ENCODE data around the gene GABBR2.

The GABBR2 gene

DNA sequence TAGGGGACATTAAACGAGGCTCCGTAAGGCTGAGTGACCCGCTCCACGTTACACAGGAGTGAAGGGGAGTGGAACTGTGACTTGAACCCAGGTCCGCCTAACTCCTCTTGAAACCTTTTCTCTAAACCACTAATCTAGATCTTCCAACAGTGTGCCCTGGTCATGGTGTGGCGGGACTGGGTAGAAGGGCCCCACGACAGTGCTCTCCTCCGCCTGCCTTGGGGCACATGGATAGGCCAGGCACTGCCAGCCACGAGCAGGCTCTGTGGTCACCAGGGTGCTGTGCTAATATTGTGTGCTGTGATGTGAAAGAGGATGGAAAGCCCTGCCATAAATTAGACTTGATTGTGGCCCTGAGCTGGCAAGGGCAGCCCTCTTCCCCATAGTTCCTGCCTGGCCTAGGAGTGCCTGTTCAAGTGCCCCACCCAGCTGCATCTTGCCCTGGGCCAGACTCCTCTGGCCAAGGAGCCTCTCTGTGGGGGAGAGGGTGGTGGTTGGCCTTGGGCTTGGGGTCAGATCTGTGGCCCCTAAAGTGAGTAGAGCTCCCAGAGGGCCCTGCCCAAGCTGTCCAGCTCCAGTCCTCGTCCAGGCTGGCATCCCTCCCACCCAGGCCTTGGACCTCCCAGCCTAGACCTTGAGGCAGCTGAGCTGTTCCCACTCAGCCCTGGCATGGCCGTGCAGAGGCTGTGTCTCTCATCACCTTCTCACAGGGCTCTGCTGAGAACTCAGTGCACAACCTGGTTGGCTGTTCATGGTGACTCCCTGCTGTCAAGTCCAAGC lies 385.5 kb downstream of the GABBR2 start:
- no peak for DNase-seq (ENCODE audit: low read depth in 2 of 2)

DNA sequence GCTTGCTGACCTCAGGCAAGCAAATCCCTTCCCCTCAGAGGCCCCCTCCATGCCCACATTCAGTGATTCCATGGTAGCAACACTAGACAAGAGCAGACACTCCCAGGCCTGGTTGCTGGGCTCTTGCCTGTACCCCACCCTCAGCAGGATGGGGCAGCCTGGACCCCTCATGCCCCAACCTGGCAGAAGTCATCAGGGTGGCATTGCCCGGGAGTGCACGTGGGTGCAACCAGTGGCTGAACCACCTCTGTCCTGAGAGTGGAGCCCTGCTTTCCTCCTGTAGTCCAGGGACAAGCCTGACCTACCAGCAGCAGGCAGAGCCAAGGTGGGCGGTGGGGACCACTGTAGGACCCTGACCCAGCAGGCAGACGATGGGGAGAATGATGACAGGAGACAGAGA lies 387.5 kb downstream of the GABBR2 start:
- no peak for DNase-seq (ENCODE audit: low read depth in 2 of 2)

DNA sequence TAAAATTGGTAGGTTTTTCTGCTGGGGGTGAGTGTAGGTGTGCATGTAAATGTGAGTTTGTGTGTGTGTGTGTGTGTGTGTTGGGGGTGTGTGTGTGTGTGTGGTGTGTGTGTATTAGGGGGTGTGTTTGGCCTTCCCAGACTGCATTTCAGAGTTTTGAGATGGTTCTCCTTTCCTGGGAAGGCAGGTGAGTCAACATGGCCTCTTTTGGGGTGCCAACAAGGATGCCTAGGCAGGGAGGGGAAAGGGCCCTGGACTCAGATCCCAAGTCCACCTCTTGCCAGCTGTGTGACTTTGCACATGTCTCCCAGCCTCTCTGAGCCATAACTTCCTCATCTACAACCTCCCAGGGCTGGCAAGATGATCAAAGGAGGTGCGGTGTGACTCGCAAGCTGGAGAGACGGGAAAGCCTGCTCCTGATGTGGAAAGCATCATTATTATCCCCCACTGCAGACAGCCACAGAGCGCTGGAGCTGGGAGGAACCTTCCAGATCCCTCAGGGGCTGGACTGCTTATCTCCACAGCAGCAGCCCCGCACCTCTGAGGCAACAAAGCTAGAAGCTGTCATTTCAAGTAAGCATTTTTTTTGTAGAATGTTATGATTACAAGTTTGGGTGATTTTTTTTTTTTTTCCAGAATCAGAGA lies 389.8 kb downstream of the GABBR2 start:
- no peak for DNase-seq (ENCODE audit: low read depth in 2 of 2)

DNA sequence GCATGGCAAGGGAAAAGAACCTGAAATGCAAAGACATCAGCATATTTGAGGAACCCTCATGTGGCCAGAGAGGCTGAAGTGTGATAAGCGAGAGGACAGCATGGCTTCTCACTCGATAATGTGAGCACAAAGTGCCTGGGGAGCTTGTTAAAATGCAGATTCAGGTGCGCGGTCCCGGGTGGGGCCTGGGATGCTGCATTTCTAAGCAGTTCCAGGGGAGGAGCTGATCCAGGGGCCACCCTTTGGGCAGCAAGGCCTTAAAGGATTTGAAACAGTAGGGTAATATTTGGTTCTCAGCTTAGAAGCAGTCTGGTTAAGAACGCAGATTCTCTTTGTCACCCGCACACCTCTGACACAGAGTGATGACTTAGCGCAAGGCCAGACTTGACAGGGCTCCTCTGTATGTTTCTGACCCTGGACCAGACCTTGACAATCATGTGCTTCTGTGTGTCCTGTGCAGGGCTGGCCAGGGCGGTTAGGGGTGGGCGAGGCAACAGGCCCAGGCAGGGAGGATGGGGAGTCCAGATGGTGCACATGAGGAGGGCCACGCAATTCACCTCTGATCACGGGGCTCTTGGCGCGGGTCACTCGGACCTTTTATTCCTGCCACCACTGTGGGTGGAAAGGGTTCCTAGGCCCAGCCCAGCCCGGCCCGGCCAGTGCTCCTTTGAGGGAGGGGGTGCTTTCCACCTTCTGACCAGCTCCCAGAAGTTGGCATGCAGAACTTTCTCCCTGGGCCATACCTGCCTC lies 390.5 kb downstream of the GABBR2 start:
- no peak for DNase-seq (ENCODE audit: low read depth in 2 of 2)

DNA sequence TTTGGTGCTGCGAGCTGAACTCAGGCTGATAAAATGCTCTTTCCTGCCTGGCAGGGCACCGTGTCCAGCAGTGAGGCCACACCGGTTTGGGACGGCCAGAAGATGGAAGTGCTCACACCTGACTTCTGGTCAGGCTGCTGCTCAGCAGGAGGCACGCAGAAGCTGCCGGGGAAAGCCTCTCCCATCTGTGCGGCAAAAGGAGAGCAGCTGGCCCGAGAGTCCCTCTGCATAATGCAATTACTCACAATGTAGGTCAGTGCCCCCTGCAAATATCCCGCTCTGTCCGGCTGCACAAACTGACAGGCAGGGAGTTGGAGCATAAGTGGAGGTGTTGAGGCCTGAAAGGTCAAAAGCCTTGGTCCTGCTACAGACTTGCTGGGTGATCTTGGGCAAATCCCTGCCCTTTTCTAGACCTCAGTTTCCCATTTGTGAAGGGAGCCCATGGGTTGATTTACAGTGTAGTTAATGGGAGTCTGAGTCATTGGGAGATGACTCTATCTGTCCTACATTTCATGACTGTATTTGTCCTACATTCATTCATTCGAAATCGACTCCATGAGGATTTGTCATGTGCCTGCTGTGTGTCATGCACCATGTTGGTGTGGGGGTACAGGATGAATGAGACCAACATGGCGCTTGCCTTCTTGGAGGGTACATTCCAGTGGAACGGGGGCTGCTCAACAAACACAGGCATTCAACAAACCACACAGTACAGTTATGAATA lies 391.4 kb downstream of the GABBR2 start:
- no peak for DNase-seq (ENCODE audit: low read depth in 2 of 2)

DNA sequence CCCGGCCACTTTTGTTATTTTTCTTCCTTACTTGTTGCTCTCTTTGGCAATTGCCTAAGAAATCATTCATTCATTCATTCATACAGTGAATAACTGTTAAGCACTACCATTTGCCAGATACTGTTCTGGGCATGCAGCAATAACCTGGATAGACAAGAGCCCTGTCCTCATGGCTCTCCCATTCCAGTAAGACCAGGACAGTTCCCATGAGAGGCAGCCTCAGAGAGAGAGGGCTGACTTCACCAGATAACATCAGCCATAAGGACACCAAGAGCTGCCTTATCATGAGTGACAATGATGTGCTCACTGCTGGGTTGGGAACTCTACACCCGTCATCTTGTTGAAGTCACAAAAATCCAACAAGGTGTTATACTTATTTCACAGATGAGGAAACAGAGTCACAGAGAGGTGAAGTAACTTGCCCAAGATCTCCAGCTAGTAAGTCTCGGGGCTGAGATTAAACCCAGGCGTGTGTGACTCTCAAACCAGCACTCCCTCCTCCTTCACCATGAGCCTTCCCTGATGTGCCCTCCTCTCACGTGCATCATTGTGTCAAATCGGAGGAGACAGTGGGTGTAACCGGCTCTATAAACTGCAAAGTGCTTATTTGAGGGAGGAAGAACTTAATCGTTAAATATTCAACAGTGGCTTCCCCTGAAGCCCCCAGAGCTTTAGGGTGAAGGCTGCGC lies 392.1 kb downstream of the GABBR2 start:
- DNase-seq (ENCODE audit: low read depth in 2 of 2), result no peak

DNA sequence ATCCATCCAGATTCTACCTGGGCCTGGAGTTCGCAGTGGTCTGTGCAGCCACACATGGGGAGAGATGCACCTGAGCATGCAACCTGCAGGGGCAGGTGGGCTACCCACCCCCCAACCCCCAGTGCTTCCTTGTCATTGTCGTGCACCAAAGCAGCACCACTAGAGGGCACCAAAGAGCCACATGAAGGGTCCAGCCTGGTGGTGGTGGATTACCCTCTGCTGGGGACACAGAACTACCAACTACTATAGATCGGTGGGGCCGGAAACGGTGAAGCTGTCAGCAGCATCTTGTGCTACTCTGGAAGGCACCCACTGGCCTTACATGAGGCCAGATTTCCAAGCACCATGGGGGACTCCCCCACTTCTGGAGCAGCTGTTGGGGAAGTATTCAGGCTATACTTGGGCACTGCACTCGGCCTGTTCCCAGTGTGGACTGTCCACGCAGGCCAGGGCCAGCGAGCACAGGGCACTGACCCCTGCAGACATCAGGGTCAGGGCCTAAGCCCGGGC lies 393.1 kb downstream of the GABBR2 start:
- peak; percentile 32 to 51 for DNase-seq (ENCODE audit: low read depth in 2 of 2)

DNA sequence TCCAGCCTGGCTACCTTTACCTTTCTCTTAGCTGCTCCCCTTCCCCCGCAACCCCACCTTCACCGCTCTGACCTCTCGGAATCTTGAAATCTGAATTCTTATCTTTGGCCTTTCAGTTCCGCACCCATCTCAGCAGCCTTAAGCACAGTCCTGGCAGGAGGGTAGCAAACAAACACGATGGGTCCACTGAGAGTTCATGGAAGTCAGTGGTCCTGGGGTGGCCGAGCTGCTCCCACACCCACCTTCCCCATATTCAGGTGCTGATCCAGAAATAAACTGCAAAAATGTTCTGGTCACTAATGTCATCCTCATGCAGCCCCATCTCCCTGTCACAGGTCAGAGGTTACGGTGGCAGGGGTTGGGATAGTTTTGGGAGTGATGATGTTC lies 393.7 kb downstream of the GABBR2 start:
- DNase-seq (ENCODE audit: low read depth in 2 of 2), result no peak

DNA sequence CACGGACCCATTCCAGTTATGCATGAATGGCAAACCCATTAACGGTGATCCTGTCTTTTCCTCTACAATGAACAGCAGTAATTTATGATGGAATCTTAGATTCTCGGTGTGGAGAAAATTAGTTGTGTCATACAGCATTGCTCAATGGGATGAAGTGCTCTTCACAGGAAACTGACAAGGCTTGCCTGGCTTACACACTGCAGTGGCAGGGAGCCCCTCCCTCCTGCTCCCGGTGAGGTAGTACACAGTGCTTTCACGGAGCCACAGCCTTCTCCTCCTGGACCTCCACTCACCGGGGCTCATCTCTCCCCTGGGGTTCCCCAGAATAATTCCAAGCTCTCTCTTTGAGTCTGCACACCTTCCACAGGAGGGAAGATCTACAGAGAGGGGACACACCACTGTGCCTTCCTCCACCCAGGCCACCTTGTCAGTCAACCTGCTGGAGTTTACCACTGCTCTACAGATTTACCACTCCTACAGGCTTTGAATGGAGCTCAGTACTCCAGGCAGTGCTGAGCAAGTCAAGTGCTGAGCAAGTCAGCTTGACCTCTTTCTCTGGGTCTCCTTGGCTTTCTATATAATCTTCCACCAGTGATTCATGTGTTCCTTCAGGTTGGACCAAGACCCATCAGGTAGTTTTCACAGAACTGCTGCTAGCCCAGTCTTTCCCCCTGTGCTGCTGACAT lies 394.2 kb downstream of the GABBR2 start:
- no peak for DNase-seq (ENCODE audit: low read depth in 2 of 2)

DNA sequence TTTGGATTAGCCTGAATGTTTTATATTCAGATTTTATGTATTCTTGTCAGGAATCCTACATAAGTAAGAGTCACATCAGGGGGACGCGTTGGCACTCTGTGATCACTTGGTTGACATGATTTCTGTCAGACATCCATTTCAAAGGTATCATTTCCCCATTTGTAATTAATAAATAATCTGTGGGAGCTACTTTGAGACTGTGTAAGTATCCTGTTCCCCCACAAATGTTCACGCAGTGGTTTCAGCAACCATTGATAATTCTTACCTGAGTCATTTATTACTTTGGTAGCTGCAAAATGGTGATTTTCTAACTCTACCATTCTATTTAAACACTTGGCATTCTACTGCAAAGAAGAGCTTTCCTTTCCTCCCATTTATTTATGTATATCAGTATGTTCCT lies 396.4 kb downstream of the GABBR2 start:
- no peak for DNase-seq (ENCODE audit: low read depth in 2 of 2)

DNA sequence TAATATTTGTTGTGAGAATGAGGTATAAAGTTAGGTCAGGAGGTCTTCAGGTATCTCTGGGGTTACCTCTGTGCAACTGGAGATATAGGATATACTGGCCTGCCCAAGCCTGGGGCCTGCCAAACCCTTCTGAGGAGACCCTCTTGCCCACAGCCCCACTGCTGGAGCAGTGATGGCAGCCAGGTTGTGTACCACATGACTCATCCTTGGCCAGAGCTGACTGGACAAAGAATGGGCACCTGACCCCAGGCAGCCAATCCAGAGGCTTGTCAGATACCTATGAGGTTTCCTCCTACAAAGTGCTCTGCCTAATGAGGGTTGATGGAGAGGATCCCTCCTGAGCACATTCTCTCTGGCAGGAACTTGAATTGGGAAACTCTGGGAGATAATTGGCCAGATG lies 397.2 kb downstream of the GABBR2 start:
- no peak for DNase-seq (ENCODE audit: low read depth in 2 of 2)

DNA sequence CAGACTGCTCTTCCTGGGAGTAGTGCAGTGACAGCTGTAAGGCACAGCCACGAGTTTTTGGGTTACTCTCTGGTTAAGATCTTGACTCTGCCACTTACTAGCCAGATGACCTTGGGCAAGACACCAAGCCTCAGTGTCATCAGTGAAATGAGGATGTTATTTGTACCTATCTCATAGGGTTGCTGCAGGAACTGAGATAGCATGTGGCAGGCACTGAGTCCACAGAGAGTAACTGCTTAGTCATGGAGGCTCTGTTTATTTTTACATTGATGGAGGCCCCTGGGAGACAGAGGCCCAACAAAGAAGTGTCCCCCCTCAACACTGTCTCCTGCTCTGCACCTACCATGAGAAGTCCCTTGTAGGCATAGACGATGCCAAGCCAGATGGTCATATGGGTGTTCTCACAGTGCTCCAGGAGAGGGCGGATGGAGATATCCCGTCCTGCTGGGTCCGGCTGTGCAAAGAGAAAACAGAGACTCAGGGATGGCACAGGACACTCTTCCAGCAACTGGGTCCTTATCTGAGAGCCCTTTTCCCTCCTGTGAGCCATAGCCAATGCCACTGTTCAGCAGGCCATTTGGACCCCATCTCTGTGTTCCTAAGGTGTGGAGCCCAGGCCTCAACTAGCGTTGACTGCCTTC lies 397.9 kb downstream of the GABBR2 start:
- DNase-seq (ENCODE audit: low read depth in 2 of 2), result no peak

DNA sequence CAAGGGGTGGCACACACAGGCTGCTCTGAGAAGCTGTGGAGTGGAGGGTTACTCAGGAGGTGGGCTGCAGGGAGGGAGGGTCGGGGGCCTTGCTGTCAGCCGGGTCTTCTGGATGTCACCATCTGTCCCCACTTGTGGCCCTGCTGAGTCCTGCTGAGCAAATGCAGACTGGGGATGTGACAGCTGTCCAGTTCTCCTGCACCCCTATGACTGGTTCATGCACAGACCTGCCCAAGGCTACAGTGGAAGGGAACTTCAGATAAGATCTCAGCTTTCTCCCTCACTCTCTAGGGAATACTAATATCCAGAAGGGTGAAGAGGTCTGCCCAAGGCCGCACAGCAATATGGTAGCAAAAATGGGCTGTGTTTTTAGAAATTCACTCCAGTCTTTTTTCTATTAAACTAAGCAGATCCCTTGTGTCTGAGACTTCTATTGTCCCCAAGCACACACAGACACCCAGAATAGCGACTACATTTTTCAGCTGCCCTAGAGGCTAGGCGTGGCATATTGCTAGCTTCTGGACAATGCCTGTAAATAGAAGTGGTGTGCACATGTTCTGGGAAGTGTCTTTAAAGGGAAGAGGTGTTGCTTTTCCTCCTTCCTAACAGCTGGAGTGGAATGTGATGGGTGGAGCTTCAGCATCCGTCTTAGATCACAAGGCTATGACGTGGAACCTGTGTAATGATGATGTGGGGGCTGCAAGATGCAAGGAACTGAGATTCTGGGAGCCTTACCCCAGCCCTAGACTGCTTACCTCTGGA lies 402.2 kb downstream of the GABBR2 start:
- no peak for DNase-seq (ENCODE audit: low read depth in 2 of 2)

DNA sequence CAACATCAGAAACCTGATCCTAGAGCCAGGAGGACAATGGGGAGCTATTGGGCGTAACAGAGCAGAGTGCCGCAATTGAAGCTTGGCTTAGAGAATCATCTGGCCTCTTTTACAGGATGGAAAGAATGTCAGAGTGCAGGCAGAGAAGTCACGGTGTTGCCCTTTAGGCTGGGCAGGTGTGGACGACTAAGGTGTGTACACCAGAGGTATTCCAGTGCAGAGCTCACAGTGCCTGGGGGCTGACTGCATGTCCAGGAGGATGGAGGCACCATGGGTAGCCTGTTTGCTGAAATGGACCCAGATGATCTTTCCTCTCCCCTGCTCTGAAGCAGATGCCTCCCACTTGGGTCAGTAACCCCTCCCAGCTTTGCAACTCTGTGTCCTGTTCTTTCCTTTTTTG lies 404.4 kb downstream of the GABBR2 start:
- DNase-seq (ENCODE audit: low read depth in 2 of 2), result no peak

DNA sequence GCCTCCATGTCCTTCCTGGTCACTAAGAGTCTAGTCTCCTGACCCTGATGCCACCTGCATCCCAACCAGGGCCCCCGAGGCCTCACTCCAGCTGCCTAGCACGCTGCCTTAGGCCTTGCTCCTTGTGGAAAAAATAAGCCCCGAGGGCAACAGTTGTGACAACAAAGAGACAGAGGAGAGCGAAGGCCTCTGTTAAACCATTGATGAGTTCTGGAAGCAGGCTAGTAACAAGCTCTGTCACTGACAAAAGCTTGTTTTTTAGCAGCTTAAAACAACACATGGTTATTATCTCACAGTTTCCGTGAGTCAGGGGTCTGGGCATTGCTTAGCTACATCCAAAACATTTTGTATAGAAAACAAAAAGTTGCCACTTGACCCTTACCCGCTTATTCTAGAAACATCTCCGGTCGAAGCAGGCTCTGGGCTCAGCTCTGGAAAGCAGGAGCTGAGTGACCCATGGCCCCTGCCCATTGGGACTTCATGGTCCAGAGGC lies 405.1 kb downstream of the GABBR2 start:
- no peak for DNase-seq (ENCODE audit: low read depth in 2 of 2)

DNA sequence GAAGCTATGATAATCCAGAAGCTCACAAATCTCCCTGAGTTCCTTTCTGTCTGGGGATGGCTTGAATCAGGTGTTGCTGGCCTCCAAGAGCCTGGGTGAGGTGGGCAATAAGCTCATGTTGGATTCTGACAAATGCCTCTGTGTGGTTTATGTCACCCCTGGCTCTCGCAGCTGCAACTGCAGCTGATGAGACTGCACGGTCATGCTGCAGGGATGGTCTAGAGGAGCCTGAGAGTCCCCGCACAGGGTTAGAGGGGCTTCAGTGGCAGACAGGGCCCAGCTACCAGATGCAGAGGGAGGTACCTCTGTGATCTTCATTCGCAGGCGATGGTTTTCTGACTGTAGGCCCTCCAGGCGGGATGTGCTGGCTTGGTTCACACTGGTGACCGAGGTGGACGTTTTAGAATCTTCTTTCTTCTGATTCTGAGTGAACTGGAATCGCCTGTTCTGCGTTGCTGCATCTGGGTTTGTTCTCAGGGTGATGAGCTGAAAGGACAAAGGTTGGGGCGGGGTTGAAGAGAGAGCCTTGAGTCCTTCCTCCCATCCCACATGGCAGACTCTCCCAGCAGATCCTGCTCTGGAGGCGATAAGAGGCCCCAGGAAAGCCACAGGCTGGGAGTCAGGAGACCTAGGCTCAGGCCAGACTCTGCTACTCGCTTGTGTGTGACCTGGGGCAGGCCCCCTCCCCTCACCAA lies 405.6 kb downstream of the GABBR2 start:
- DNase-seq (ENCODE audit: low read depth in 2 of 2), result no peak

DNA sequence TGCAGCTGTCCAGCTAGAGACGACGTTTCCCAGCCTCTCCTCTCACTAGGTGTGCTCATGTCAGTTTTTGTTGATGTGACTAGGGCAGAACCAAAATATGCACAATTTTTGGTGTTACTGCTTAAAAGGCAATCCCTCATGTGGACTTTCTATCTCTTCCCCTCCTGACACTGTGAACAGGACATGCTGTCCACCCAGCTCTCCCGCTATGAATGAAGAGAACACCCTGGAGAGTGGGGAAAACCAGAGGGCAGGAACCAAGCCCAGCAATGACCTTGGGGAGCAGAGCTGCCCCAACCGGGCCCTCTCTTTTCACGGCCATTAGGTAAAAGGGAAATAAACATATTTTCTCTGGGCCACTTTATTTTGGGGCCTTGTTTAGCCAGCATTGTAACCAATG lies 406.6 kb downstream of the GABBR2 start:
- DNase-seq (ENCODE audit: low read depth in 2 of 2), result no peak

DNA sequence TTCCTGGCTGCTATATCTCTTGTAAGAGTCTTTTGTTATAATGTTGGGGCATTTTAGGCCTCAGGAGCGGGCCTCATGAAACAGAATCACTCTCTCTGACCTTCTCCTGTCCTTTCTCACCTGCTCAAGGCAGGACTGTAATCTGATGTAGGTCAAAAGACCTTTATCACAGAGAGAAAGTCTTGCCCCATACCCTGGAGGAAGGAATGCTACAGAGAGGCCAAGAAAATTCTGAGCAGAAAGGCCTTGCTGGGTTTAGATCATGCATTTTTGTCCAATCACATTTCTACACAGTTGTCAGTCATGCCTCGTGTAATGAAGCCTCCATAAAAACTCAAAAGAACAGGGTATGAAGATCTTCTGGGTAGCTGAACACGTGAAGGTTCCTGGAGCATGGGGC lies 408.1 kb downstream of the GABBR2 start:
- DNase-seq (ENCODE audit: low read depth in 2 of 2), result no peak

DNA sequence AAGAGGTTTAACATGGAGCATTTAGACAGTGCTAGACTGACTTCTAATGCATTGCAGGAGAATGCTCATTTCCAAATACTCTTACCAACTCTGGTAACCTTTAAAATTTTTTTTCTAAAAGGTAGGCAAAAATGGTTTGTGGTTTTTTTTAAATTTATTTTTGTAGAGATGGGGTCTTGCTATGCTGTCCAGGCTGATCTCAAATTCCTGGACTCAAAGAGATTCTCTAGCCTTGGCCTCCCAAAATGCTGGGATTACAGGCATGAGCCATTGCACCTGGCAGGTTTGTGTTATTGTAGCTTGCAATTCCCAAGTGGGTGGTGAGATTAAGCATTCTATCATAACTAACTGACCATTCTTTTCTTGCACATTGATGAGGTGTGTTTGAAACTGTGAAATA lies 410.3 kb downstream of the GABBR2 start:
- DNase-seq (ENCODE audit: low read depth in 2 of 2), result no peak
